Measurements from ENCODE around the gene S100B. TPM values are rescaled to one million over a fixed set of nuclear protein-coding genes. Genes with fewer than 3 reads are reported as not detected.

S100B gene
- not detected in 2 replicates for total RNA-seq

GRCh38 chr21:46604975-46605766 is at the start of gene S100B:
S100B (minus strand) TSS chr21:46605082; CDS start chr21:46602415, 2,667 bp downstream.
- Mint-ChIP-seq H3K27ac (peak within 1 kb of the TSS; percentile 73), H3K4me3 (peak within 1 kb of the TSS; percentile 41), H3K4me1 (peaks cover 19% of the 10 kb centered on the region), H3K36me3 (ENCODE audit: low read depth) (no peaks in the 10 kb centered on the region), H3K9me3 (no peaks in the 10 kb centered on the region), H3K27me3 (peaks cover 1% of the 10 kb centered on the region)
- intact Hi-C loops (cut with micrococcal nuclease): no loop called here
- no peak for DNase-seq

GRCh38 chr21:46651121-46651520 is 46.2 kb upstream of the S100B start:
- Mint-ChIP-seq H3K27me3 (no peaks in the 10 kb centered on the region), H3K36me3 (ENCODE audit: low read depth) (peaks cover 94% of the 10 kb centered on the region), H3K4me1 (no peaks in the 10 kb centered on the region), H3K4me3 (no peak overlapping the region), H3K27ac (no peak overlapping the region), H3K9me3 (peaks cover 20% of the 10 kb centered on the region)
- intact Hi-C loops (cut with micrococcal nuclease): no loop called here
- DNase-seq: peak; percentile 48

GRCh38 chr21:46650476-46651098 is 45.7 kb upstream of the S100B start:
- intact Hi-C loops (cut with micrococcal nuclease): no loop called here
- peak; percentile 37 for DNase-seq
- Mint-ChIP-seq H3K4me1 (no peaks in the 10 kb centered on the region), H3K36me3 (ENCODE audit: low read depth) (peaks cover 94% of the 10 kb centered on the region), H3K27ac (no peak overlapping the region), H3K9me3 (peaks cover 16% of the 10 kb centered on the region), H3K4me3 (no peak overlapping the region), H3K27me3 (no peaks in the 10 kb centered on the region)

- Mint-ChIP-seq H3K27me3 (no peaks in the 10 kb centered on the region), H3K36me3 (ENCODE audit: low read depth) (peaks cover 89% of the 10 kb centered on the region), H3K9me3 (peaks cover 10% of the 10 kb centered on the region), H3K4me3 (no peak overlapping the region), H3K4me1 (no peaks in the 10 kb centered on the region), H3K27ac (no peak overlapping the region)
- peak; percentile 45 for DNase-seq
- intact Hi-C loops (cut with micrococcal nuclease): no loop called here
These were observed 44.5 kb upstream of the S100B start for GRCh38 chr21:46649356-46649755.

- Mint-ChIP-seq H3K4me1 (no peaks in the 10 kb centered on the region), H3K4me3 (no peak overlapping the region), H3K36me3 (ENCODE audit: low read depth) (peaks cover 87% of the 10 kb centered on the region), H3K27ac (no peak overlapping the region), H3K27me3 (no peaks in the 10 kb centered on the region), H3K9me3 (peaks cover 2% of the 10 kb centered on the region)
- DNase-seq: peak; percentile 45
- intact Hi-C loops (cut with micrococcal nuclease): no loop called here
These were observed 43.7 kb upstream of the S100B start for GRCh38 chr21:46648539-46648938.

GRCh38 chr21:46646541-46647154 is 41.8 kb upstream of the S100B start:
- no peak for DNase-seq
- Mint-ChIP-seq H3K27me3 (no peaks in the 10 kb centered on the region), H3K27ac (no peak overlapping the region), H3K4me1 (peaks cover 2% of the 10 kb centered on the region), H3K9me3 (no peaks in the 10 kb centered on the region), H3K36me3 (ENCODE audit: low read depth) (peaks cover 79% of the 10 kb centered on the region), H3K4me3 (no peak overlapping the region)
- intact Hi-C loops (cut with micrococcal nuclease): no loop called here

GRCh38 chr21:46645840-46646239 is 41.0 kb upstream of the S100B start:
- Mint-ChIP-seq H3K27me3 (no peaks in the 10 kb centered on the region), H3K4me3 (no peak overlapping the region), H3K4me1 (peaks cover 5% of the 10 kb centered on the region), H3K27ac (no peak overlapping the region), H3K36me3 (ENCODE audit: low read depth) (peaks cover 78% of the 10 kb centered on the region), H3K9me3 (no peaks in the 10 kb centered on the region)
- intact Hi-C loops (cut with micrococcal nuclease): no loop called here
- peak; percentile 50 for DNase-seq

GRCh38 chr21:46643379-46644177 is 38.7 kb upstream of the S100B start:
- no peak for DNase-seq
- peaks cover 21% of the 10 kb centered on the region for H3K4me1 Mint-ChIP-seq
- peaks cover 68% of the 10 kb centered on the region for H3K36me3 Mint-ChIP-seq (ENCODE audit: low read depth)
- H3K4me3 Mint-ChIP-seq: no peak overlapping the region
- no peaks in the 10 kb centered on the region for H3K27me3 Mint-ChIP-seq
- intact Hi-C loops (cut with micrococcal nuclease): no loop called here
- H3K9me3 Mint-ChIP-seq: no peaks in the 10 kb centered on the region
- no peak overlapping the region for H3K27ac Mint-ChIP-seq

- Mint-ChIP-seq H3K9me3 (no peaks in the 10 kb centered on the region), H3K4me3 (no peak overlapping the region), H3K4me1 (peaks cover 36% of the 10 kb centered on the region), H3K36me3 (ENCODE audit: low read depth) (peaks cover 61% of the 10 kb centered on the region), H3K27ac (no peak overlapping the region), H3K27me3 (no peaks in the 10 kb centered on the region)
- no peak for DNase-seq
- intact Hi-C loops (cut with micrococcal nuclease): no loop called here
These were observed 36.8 kb upstream of the S100B start for GRCh38 chr21:46641656-46642055.

GRCh38 chr21:46639489-46640386 is 34.9 kb upstream of the S100B start:
- H3K27me3 Mint-ChIP-seq: no peaks in the 10 kb centered on the region
- H3K36me3 Mint-ChIP-seq (ENCODE audit: low read depth): peaks cover 44% of the 10 kb centered on the region
- H3K4me3 Mint-ChIP-seq: peak overlapping the region; percentile 61

GRCh38 chr21:46637952-46638746 is 33.3 kb upstream of the S100B start:
- Mint-ChIP-seq H3K27me3 (no peaks in the 10 kb centered on the region), H3K27ac (peak overlapping the region; percentile 87), H3K4me3 (peak overlapping the region; percentile 78), H3K36me3 (ENCODE audit: low read depth) (peaks cover 36% of the 10 kb centered on the region), H3K9me3 (no peaks in the 10 kb centered on the region), H3K4me1 (peaks cover 60% of the 10 kb centered on the region)
- intact Hi-C loops (cut with micrococcal nuclease): loop anchor here (1.0 kb wide), 1 partner anchor 180 kb away; the partner anchor contains the start of gene DIP2A
- no peak for DNase-seq

More at GRCh38 chr21:46639489-46640386, 34.9 kb upstream of the S100B start:
- intact Hi-C loops (cut with micrococcal nuclease): no loop called here
- no peak for DNase-seq
- peaks cover 46% of the 10 kb centered on the region for H3K4me1 Mint-ChIP-seq
- no peaks in the 10 kb centered on the region for H3K9me3 Mint-ChIP-seq
- H3K27ac Mint-ChIP-seq: no peak overlapping the region

- H3K36me3 Mint-ChIP-seq (ENCODE audit: low read depth): peaks cover 28% of the 10 kb centered on the region
- H3K27ac Mint-ChIP-seq: peak overlapping the region; percentile 97
- intact Hi-C loops (cut with micrococcal nuclease): no loop called here
These were observed 31.8 kb upstream of the S100B start for GRCh38 chr21:46636550-46637285.

More at GRCh38 chr21:46636550-46637285, 31.8 kb upstream of the S100B start:
- peak; percentile 77 for DNase-seq
- peak overlapping the region; percentile 98 for H3K4me3 Mint-ChIP-seq
- no peaks in the 10 kb centered on the region for H3K9me3 Mint-ChIP-seq
- peaks cover 68% of the 10 kb centered on the region for H3K4me1 Mint-ChIP-seq
- H3K27me3 Mint-ChIP-seq: no peaks in the 10 kb centered on the region

Measured in activated CD4-positive, alpha-beta T cell treated with anti-CD3 and anti-CD28 coated beads, Interleukin-2, amount 10 ng/mL, durations not matched to agents 24 days and 14 days (primary cell).